DND-41 (cell line): ENCODE data around the gene SWAP70.

ENCODE experiments used
- EZH2 ChIP-seq: IDR thresholded peaks from 3 replicates; pipeline ENCODE4 v1.6.1; 2012; ENCODE audit warnings: borderline replicate concordance, low read depth, mild to moderate bottlenecking, moderate library complexity, low read length, inconsistent platforms; ENCODE audit not compliant: severe bottlenecking
- TF ChIP-seq, protein P1 (sequence below): IDR thresholded peaks from 2 replicates; pipeline ENCODE4 v1.5.1; 2012; ENCODE audit warnings: borderline replicate concordance, low read length, moderate library complexity, mild to moderate bottlenecking; ENCODE audit not compliant: poor library complexity, severe bottlenecking; ENCODE audit errors: extremely low read depth

DNA sequence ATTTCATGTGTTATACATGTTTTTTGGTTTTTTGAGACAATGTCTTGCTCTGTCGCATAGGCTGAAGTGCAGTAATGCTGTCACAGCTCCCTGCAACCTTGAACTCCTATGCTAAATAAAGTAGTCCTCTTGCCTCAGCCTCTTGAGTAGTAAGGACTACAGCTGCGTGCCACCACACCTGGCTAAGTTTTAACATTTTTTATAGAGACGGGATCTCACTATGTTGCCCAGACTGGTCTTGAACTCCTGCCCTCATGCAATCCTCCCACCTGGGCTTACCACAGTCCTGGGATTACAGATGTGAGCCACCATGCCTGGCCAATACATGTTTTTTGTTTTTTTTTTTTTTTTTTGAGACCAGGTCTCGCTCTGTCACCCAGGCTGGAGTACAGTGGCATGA, 33.9 kb downstream of the SWAP70 start:
- TF ChIP-seq, protein P1, sequence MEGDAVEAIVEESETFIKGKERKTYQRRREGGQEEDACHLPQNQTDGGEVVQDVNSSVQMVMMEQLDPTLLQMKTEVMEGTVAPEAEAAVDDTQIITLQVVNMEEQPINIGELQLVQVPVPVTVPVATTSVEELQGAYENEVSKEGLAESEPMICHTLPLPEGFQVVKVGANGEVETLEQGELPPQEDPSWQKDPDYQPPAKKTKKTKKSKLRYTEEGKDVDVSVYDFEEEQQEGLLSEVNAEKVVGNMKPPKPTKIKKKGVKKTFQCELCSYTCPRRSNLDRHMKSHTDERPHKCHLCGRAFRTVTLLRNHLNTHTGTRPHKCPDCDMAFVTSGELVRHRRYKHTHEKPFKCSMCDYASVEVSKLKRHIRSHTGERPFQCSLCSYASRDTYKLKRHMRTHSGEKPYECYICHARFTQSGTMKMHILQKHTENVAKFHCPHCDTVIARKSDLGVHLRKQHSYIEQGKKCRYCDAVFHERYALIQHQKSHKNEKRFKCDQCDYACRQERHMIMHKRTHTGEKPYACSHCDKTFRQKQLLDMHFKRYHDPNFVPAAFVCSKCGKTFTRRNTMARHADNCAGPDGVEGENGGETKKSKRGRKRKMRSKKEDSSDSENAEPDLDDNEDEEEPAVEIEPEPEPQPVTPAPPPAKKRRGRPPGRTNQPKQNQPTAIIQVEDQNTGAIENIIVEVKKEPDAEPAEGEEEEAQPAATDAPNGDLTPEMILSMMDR = no peak
- TF ChIP-seq EZH2 = no peak
